GM18867 (cell line): ENCODE results near the gene TNN.

ENCODE experiments used
- ATAC-seq: cut with Tn5 transposase; IDR thresholded peaks from one replicate; pipeline ENCODE4 v1.9.1; 2021; ENCODE audit warnings: mild to moderate bottlenecking, moderate library complexity; ENCODE audit not compliant: unreplicated experiment

The TNN gene

DNA sequence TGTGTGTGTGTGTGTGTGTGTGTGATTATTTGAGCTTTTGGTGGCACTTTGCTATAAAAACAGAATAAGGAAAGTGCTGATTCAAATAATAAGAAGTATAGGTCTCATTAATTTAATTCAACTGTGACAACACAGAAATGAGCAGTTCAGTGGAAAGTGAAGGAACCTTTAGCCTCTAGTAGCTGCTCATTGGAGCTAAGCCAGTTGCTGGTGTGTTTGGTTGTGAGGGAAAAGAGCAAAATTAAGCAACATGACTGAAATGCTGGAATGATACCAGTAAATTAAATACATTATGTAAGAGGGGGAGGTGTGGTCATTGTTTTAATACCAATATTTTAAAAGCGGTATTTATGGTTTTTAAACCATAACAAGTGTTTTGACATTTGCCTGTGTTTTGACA is 69.7 kb downstream of the TNN start:
- ATAC-seq, result no peak

DNA sequence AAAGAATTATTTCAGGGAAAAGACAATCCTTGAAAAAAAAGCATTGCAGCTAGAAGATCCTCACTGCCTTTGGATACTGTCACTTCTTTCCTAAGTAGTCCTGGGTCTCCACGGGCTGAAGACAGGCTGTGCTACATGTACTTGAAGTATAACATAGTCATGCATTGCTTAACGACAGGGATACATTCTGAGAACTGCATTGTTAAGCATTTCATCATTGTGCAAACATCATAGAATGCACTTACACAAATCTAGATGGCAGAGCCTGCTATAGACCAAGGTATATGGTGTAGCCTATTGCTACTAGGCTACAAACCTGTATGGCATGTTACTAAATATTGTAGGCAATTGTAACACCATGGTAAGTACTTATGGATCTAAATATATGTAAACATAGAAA is 70.9 kb downstream of the TNN start:
- no peak for ATAC-seq

DNA sequence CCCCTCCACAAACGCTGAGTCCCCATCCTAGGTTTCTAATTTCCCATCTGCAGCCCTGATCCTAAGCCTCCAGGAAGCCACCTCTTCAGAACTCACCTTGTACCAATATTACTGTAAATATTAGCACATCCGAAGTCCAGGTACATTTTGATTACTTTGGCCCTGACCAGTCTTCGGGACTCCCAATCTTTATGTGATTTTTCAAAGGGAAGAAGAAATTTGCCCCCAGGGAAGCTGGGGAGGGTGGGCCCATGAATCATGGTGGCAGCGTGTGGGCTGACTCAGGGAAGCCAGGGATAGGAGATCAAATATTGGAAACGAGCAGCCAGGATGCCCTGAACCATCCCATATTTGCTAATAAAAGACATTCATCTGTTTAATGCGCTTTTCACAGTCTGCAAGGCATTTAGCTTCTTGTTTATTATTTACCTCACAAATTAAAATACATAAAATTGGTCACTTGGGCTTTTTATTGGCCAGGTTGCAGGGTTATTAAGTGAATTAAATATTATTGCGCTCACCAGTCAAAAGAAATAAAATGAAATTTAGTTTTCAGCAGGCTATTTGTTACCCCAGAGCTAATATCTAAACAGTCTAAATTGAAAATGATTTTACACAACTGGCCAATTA is 78.4 kb downstream of the TNN start:
- ATAC-seq, result no peak

DNA sequence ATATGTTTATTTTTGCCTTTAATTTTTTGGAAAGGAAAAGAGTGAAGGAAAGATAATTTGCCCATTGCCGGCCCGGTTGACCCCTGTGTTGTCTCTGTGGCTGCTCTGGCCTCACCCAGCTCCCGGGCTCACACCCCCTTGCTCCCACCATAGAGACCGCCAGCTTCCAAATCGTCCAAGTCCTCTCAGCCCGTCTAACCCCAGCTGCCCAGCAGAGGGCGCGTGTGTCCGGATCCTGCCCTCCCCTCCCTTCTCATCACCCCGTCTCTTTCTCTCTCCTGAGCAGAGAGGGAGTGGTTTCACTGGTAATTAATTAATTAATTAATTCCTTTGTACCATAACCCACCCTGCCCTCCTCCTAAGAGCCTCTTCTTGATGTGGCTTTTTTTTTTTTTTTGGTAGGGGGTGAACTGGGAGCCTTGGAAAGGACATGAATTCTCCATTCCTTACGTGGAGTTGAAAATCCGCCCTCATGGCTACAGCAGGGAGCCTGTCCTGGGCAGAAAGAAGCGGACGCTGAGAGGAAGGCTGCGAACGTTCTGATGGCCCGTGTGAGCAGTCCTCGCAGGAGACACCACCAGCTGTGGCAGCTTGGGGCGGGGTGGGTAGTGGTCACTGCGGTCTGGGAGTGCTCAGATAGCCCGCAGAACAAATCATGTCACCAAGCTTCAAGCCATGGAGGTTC is 79.0 kb downstream of the TNN start:
- ATAC-seq, result peak; percentile 37

DNA sequence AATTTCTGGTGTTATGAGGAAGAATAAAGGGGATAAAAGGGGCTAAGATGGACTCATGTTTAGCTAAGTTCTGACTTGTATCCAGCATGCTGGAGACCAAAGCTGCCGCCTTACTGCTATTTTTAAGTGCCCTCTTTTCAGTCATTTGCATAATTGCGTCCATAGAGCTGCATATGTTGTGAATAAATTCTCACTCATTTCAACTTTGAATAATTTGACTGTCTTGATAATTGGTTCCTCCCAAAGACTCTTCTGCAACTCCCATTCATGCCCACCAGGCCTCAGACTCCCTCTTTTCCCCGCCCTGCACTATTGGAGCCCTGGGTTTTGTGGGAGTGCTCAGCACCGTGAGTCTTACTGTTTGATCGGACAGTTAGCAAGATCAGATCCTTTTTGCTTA is 79.9 kb downstream of the TNN start:
- no peak for ATAC-seq

DNA sequence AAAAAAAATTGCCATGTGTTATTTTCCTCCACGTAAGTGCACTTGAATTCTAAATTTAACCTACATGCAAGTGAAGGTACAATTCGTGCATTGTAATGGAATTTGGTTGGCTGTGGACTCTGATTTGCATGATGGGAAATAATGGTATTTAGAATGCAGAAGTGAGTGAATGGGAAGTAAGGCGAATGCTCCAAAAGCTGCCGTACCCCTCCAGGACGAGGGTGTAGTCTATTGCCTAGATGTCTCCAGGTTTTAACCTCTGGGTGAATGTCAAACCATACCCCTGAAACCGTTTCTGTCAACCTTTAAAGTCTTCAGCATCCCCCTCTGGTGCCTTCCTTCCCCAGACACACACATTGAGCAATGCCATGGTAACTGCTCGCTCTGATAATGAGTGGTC is 80.4 kb downstream of the TNN start:
- no peak for ATAC-seq

DNA sequence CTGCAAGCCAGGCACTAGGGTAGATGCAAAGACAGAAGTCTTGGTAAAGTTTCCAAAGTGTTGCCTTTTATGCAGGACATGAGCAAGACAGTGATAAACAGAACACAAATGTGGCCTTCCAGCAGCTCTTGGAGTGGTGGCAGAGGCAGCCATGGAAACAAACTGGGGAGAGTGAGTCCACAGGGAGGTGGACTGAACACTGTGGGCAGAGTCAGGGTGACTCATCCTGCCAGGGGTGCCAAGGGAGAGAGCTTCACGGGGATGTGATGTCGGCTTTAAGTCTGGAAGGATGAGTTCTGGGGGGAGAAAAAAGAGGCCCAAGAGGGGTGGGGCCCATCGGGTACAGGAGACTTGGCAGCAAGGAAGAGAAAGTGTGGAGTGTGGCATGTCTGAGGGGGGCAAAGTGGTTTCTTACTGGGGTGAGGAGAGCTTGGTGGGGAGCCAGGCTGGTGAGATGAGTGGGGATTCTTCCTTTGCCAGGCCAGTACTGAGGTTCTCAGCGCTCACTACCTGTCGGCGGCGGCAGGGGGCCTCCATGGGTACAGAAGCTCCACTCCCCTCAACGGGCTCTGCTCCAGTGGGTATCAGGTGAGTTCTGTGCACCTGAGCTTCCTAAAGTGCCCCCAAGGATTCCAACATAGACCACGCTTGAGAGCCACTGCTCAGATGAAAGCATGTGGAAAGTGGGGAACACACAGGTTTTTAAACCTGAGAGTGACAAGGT is 83.1 kb downstream of the TNN start:
- no peak for ATAC-seq

DNA sequence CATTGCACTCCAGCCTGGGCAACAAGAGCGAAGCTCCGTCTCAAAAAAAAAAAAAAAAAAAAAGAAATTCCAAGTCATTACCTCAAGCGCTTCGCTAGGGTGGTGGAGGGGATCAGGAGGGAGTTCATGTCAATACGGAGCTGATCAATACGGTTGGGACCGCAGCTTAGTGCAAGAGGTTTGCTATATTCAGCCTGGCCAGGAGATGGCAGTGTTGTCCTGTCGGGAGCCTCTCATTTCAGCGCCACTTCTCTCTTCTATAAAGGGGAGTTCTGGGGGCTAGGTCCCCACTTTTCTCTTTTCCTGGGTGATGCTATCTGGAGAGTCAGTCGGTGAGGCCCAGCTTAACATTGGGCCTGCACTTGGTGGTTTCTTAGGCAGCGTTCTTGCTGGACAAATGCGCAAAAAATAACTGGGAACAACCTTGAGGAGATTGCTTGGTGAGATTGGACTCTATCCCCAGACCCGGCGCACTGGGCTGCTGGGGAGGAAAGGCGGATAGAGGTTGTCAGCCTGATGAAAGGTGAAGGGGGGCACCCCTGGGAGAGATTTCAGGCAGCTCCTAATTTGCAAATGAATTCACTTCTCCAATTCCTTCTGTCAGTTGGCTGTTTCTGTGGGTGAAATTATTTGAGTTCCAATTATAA is 84.5 kb downstream of the TNN start:
- ATAC-seq, result peak; percentile 58

DNA sequence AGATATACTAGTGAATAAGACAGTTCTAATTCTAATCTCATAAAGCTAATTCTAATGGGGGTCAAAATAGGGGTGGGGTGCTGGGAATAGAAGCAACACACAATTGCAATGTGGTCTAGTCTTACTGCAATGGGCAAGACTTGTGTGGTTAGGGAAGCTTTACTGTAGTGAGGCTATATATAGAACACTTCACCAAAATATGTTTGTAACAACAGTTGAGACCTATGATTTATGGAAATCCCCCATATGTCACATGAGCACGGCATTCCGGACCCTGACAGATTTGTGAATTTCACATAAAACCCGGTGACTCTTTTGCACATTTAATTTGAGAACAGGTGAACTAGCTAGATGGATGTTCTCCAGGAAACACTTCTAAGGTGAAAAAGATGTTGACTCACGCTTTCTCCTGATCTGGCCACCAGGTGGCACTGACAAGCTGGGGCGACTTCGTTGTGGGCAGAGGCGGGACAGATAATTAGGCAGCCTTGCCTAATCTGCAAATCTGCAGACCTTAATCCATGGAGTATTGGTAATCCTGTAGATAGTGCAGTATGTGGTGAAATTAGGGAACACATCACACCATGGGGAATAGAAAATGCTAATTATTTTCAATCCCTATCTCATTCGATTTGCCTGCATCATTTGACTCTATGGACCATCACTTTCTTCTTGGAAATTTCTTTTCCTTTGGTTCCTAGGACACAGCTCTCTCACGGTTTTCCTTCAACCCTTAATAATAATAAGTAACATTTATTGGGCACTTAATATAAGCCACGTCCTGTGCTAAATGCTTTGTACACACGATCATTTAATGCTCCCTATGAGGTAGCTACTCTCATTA is 87.2 kb downstream of the TNN start:
- peak; percentile 46 for ATAC-seq

DNA sequence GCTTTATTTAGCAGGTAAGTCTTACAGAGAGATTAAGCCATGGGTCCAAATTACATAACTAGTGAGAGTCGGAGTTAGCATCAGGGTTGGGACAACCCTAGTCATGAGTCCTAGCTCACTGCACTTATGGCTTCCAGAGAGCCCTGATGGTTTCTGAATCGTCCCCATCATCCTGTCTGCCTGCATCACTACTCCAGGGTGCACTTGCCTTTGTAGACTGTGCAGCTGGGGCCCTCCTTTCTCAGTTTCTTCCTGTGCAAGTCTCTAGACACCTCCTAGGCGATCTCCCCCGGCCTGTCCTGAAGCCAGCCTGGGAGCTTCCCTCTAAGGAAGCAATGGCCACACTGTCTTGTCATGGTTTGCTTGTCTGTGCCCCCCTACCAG is 87.8 kb downstream of the TNN start:
- no peak for ATAC-seq

DNA sequence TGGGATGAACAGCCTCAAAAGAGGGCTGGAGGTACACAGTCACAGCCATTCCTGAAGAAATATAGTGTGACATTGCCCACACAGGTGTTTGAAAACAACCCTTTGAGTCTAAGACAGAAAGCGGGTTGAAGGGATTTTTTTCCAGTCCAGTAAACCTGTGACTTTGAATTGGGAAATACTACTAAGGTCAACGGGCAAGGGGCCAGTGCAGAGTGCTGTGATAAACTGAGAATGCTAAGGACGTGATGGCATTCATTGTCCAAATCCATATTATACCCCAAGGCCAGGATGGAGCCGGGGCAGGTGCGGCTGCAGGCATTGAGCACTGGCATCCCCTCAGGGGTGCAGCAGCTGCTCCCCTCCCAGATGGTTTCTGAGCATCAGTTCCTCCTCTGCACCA is 88.3 kb downstream of the TNN start:
- ATAC-seq, result no peak

DNA sequence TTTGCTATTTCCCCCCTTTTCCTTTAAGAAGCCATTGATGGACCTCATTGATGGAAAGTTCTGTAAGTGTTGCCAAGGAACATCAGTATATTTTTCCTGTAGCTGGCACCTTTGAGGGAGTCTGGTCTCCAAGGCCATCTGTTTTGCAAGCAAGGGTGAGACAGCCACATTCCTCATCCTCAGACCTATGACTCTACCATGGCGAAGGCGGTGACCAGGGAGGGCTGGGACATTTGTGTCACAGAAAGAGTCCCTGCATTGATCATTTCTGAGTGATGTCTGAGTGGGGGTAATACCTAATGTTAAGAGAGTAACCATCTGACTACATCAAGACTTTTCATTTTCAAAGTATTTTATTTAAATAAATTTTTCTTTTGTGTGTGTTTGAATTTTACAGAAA is 89.6 kb downstream of the TNN start:
- no peak for ATAC-seq

DNA sequence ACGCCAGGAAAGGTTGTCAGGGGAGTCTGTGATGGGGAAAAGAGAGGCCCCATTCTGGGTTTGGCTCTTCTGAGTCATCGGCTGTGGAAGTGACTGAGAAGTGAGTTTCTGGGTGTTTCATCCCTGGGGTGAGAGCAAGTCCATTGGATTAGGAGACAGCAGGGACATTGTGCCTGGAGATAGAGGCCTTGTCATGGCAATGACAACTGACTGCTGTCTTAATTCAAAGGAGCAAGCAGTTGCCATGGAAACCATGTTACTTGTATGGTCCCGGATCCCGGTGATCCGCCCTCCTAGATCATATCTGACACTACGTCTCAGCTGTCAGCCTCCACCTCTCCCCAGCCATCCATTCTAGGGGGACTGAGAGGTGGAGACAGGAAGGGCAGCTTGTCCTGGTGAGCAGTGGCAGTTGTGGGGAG is 90.5 kb downstream of the TNN start:
- no peak for ATAC-seq

DNA sequence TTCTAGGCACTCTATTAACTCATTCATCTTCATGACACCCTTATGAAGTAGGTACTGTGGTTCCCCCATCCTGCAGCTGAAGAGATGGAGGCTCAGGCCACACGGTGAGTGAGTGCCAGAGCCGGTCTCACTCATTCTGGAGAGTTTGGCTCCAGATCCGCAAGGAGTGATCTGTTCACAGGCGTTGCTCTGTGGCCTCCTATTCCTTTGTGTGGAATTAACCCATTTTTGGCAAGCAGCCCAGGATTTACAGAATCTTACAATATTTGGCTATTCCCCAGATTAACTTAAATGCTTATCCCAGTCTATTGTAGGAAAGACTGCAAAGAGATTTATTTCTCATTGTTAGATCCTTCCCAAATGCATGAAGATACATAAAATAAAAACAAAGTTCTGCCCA is 95.3 kb downstream of the TNN start:
- ATAC-seq, result no peak

DNA sequence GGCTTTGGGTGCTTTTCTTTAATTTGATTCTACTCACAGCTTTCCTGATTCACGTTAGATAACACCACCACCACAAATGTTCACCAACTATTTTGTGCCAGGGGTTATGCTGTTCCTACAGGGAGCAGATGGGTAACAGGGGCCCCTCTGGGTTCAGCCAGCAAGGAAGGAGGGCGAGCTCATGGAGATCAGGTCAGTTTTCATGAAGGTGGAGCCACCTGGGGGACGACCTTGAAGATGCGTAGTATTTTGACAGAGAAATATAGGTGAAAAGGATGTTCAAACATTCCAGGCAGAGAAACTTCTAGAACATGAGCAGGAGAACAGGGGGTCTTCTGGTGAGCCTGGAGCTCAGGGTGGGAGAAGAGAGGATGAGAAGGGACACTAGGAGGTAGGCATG is 96.1 kb downstream of the TNN start:
- no peak for ATAC-seq

DNA sequence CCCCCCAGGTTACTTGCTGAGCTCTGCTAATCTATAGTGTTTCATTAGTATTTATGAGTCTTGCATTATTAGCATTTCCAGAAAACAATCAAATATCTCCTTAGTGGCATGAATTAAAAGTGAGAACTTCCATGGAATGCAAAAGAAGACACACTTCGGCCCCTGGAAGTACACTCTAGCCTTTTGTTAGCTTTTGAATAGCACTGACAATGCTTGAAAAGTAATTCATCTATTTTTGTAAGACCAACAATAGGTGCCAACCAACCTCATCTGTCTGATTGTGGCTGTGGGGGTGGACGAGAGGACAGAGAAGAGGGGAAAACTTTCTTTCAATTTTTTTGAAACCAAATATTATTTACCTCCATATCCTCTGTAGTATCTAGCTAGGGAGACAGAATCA is 97.1 kb downstream of the TNN start:
- ATAC-seq, result no peak

DNA sequence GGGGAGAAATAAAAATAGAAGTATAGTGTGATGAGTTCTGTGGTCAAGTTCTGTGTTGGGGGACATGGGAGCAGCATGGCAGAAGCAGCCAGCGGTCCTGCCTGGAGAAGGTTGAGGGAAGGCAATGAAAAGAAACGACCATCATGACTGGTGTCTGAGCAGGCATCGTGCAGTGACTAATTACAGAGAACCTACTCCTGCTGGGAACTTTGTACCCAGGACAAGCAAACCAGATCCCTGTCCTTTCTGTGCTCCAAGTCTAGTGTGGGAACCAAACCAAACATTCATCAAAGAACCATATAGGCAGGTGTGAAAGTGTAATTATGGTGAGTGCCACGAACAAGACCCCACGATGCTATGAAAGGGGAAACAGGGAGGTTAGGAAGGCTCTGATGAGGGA is 99.1 kb downstream of the TNN start:
- no peak for ATAC-seq

DNA sequence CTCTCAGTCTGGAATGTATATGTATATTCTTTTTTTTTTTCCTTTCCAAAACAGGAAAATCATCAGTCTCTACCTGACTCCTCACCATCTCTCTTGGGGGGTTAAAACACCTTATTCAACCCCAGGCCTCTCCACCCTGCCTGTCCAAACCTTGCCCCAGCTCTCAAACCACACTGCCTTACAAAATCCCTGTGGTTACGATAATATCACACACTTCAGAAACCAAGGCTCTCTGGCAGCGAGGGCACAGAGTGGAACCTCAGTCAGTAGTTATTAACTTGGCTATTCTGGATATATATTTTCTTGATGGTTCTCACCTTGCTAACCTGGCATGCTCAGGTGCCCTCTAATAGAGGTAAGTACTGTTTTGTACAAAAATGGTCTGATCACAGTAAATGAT is 100.2 kb downstream of the TNN start:
- no peak for ATAC-seq

DNA sequence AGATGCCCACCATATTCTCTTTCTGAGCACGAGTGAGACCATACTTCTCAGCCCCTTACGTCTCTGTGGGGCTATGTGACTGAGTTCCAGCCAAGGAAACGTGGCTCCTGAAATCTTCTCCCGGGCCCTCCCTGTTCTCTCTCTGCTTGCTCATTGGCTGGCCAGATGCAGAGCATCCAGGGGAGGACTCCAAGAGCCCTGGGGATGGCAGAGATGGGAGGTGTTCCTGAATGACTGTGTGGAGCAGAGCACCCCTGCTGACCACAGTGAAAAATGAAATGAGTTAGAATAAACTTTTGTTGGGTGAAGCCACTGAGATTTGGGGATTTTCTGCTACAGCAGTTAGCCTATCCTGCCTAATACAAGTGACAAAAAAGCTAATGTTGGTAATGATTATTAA is 101.1 kb downstream of the TNN start:
- ATAC-seq, result no peak

DNA sequence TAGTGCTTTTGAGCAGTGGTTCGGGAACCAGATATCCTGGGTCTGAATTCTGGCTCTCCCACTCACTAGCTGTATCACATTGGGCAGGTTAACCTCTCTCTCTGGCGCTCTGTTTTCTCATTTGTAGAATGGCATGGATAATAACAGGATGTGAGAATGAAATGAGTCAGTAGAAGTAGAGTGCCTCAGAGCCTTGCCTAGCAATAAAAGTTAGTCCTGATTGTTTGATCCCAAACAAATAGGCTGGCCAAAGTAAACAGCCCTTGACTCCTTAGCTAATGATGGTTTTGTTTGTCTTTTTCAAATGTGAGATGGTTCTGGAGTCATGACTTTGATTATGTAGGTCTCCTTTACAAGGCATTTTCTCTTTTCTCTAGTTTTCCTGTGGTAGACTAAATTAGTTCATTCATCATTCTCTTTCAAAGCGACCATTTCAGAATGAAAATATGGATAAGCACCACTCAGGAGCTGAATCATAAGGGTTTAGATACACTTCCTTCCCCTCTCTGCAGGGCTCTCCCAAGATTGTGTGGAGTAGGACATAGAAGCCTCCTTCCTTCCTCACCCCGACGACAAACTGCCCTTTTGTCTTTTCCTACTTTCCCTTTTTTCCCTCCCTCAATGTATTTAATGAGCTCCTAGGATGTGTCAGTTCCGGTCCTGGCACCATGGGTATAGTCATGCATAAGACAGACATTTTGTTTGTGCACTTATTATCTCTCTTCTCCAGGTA is 101.8 kb downstream of the TNN start:
- ATAC-seq, result no peak
